ENCODE results near the gene SFSWAP. TPM values are rescaled to one million over a fixed set of nuclear protein-coding genes. Genes with fewer than 3 reads are reported as not detected.

The SFSWAP gene
- total and polyA plus RNA-seq, 7 donors, result 10.8 to 42.9 (median 27.8) TPM

DNA sequence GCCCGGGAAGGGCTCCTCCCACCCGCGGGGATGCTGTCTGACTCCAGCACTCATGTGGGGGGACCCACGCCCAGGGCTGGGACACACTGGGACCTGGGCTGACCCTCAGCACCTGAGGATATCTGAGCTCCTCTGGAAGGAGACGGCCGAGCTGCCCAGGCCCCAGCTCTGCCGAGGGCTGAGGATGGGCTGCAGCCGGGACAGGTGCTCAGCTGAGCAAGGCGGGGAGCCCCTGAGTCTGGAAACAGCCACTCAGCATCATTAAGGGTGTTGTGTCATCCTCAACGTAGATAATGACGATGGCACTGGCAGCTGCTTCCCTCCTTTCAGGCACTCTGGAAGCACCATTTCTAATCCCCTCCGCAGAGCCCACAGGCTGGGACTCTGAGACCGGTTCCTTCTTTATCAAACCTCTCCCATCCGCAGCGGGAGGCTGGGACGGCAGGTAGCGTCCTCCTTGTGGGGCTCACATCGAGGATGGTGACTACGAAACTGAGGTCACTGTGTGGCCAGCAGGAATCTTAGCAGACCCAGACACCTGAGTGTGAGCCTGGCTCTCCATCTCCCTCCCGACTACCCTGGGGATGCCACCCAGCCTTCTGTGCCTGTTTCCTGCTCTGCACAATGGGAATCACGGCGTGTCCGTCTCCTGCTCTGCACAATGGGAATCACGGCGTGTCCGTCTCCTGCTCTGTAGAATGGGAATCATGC lies 26.7 kb upstream of the SFSWAP start:
- 64 to 76% methylated on average over 26 of the region's 26 CpGs for WGBS, 2 donors
- DNase-seq, result no peak
- Histone ChIP-seq H3K27me3 (peaks cover 0 to 35% (median 14%) of the 10 kb centered on the region in 3 donors), H3K9me3 (no peaks in the 10 kb centered on the region), H3K27ac (no peak overlapping the region), H3K36me3 (no peaks in the 10 kb centered on the region), H3K4me1 (no peaks in the 10 kb centered on the region), H3K4me3 (no peak overlapping the region)
- intact Hi-C loops (cut with DNase I), result no loop called here
- TF ChIP-seq EP300 (IDR thresholded peaks at IDR 0.05), result no peak

DNA sequence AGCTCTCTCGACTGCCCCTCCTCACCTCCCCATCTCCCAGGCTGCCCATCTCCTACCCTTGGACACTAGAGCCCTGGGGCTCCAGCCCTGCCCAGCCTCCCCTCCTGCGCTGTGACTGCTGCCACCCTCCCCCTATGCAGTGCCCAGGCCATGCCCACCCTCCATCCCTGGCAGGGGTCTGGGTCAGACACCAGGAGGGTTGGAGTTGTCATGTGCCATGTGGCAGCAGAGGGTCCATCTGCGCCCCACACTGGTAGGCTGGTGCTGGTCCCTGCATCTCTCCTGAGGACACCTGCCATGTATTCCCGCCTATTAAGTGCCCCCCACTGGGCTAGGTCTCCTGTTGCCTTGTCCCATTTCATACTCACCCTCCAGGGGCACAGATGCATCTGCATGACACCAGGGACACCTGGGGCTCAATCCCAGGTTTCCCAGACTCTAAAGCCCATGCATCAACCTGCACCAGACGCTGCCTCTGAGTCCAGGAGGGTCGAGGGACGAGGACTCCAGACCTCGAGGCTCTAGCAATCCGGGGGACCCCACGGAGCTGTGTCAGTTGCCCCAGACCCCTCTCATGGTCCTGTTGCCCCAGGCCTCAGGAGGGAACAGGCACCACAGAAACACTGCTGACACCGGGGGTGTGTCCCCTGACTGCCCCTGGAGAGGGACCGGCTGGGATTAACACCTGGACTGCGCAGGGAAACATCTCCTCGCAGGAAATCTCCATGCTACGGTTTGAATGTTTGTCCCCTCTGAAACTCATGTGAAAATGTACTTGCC lies 23.4 kb upstream of the SFSWAP start:
- Histone ChIP-seq H3K27ac (no peak overlapping the region), H3K4me3 (no peak overlapping the region), H3K9me3 (no peaks in the 10 kb centered on the region), H3K27me3 (peaks cover 0 to 40% (median 11%) of the 10 kb centered on the region in 3 donors), H3K4me1 (no peaks in the 10 kb centered on the region), H3K36me3 (no peaks in the 10 kb centered on the region)
- TF ChIP-seq POLR2AphosphoS5 (IDR thresholded peaks at IDR 0.05) (no peak), EP300 (IDR thresholded peaks at IDR 0.05) (no peak), POLR2A (IDR thresholded peaks at IDR 0.05) (no peak)
- TF ChIP-seq, protein P1, sequence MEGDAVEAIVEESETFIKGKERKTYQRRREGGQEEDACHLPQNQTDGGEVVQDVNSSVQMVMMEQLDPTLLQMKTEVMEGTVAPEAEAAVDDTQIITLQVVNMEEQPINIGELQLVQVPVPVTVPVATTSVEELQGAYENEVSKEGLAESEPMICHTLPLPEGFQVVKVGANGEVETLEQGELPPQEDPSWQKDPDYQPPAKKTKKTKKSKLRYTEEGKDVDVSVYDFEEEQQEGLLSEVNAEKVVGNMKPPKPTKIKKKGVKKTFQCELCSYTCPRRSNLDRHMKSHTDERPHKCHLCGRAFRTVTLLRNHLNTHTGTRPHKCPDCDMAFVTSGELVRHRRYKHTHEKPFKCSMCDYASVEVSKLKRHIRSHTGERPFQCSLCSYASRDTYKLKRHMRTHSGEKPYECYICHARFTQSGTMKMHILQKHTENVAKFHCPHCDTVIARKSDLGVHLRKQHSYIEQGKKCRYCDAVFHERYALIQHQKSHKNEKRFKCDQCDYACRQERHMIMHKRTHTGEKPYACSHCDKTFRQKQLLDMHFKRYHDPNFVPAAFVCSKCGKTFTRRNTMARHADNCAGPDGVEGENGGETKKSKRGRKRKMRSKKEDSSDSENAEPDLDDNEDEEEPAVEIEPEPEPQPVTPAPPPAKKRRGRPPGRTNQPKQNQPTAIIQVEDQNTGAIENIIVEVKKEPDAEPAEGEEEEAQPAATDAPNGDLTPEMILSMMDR (IDR thresholded peaks at IDR 0.05), result no peak
- DNase-seq, result no peak
- intact Hi-C loops (cut with DNase I), result no loop called here
- WGBS, 2 donors, result 77 to 83% methylated on average over 15 of the region's 15 CpGs

DNA sequence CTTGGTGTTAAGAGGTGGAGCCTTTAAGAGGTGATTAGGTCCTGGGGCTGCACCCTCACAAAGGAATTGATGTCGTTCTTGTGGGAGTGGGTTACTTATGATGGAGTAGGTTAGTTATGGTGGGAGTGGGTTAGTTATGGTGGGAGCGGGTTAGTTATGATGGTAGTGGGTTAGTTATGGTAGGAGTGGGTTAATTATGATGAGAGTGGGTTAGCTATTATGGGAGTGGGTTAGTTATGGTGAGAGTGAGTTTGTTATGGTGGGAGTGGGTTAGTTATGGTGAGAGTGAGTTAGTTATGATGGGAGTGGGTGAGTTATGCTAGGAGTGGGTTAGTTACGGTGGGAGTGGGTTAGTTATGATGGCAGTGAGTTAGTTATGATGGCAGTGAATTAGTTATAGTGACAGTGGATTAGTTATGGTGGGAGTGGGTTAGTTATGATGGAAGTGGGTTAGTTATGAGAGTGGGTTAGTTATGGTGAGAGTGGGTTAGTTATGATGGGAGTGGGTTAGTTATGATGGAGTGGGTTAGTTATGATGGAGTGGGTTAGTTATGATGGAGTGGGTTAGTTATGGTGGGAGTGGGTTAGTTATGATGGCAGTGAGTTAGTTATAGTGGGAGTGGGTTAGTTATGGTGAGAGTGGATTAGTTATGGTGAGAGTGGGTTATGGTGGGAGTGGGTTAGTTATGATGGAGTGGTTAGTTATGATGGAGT lies 22.6 kb upstream of the SFSWAP start:
- 78 to 89% methylated on average over 3 of the region's 3 CpGs for WGBS, 2 donors
- peaks cover 0 to 40% (median 11%) of the 10 kb centered on the region in 3 donors for H3K27me3 ChIP-seq

DNA sequence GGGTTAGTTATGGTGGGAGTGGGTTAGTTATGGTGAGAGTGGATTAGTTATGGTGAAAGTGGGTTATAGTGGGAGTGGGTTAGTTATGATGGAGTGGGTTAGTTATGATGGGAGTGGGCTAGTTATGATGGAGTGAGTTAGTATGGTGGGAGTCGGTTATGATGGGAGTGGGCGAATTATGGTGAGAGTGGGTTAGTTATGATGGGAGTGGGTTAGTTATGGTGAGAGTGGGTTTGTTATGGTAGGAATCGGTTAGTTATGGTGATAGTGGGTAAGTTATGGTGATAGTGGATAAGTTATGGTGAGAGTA lies 22.1 kb upstream of the SFSWAP start:
- DNase-seq, result no peak
- H3K27me3 ChIP-seq, result peaks cover 0 to 38% (median 11%) of the 10 kb centered on the region in 3 donors
- WGBS, 2 donors, result 91 to 94% methylated on average over 3 of the region's 3 CpGs

More for the DNA sequence above, 22.6 kb upstream of the SFSWAP start:
- no peak for DNase-seq
- TF ChIP-seq, protein P1 (IDR thresholded peaks at IDR 0.05), result no peak
- TF ChIP-seq EP300 (IDR thresholded peaks at IDR 0.05), result no peak
- TF ChIP-seq POLR2AphosphoS5 (IDR thresholded peaks at IDR 0.05), result no peak
- no peak for TF ChIP-seq POLR2A (IDR thresholded peaks at IDR 0.05)
- intact Hi-C loops (cut with DNase I), result no loop called here
- H3K4me3 ChIP-seq, result no peak overlapping the region
- H3K36me3 ChIP-seq, result no peaks in the 10 kb centered on the region
- no peak overlapping the region for H3K27ac ChIP-seq
- no peaks in the 10 kb centered on the region for H3K9me3 ChIP-seq
- no peaks in the 10 kb centered on the region for H3K4me1 ChIP-seq

More for the DNA sequence above, 22.1 kb upstream of the SFSWAP start:
- TF ChIP-seq, protein P1 (IDR thresholded peaks at IDR 0.05), result no peak
- no peak for TF ChIP-seq POLR2A (IDR thresholded peaks at IDR 0.05)
- TF ChIP-seq POLR2AphosphoS5 (IDR thresholded peaks at IDR 0.05), result no peak
- no peak for TF ChIP-seq EP300 (IDR thresholded peaks at IDR 0.05)
- no peak overlapping the region for H3K27ac ChIP-seq
- H3K9me3 ChIP-seq, result no peaks in the 10 kb centered on the region
- no peaks in the 10 kb centered on the region for H3K36me3 ChIP-seq
- H3K4me1 ChIP-seq, result no peaks in the 10 kb centered on the region
- no peak overlapping the region for H3K4me3 ChIP-seq
- intact Hi-C loops (cut with DNase I), result no loop called here

Measured in sigmoid colon (tissue), 7 donors.